Kidney epithelial cell (primary cell): ENCODE results near the gene USF2. TPM values are rescaled to one million over a fixed set of nuclear protein-coding genes. Genes with fewer than 3 reads are reported as not detected.

ENCODE experiments used
- DNase-seq: peaks from one replicate; pipeline ENCODE4 v3.0.0-alpha.2; 2010; ENCODE audit warnings: low read depth
- H3K27me3 ChIP-seq: 2 replicates; pipeline ENCODE4 v1.6.0; 2011; ENCODE audit warnings: low read length; ENCODE audit not compliant: control insufficient read depth, insufficient read depth
- H3K36me3 ChIP-seq: 2 replicates; pipeline ENCODE4 v1.5.1; 2011; ENCODE audit warnings: low read length; ENCODE audit not compliant: control insufficient read depth, insufficient read depth
- H3K4me3 ChIP-seq: 2 replicates; pipeline ENCODE4 v1.5.1; 2011; ENCODE audit warnings: low read depth, mild to moderate bottlenecking, control low read depth, low read length
- CTCF ChIP-seq: IDR thresholded peaks from 2 replicates; pipeline ENCODE4 v1.5.1; 2011; ENCODE audit warnings: mild to moderate bottlenecking, moderate library complexity, low read length, control low read depth, inconsistent platforms; ENCODE audit not compliant: insufficient read depth, poor library complexity, severe bottlenecking
- total RNA-seq: library from RNA; depleted of rRNA; stranded (reverse); fragments of >200 nt; gene quantifications from 2 replicates; pipeline ENCODE4 v1.2.3, GENCODE V29; 2015

USF2 gene
- total RNA-seq, 1 donor from 2014 or later, result 95.1 TPM

- no peak overlapping the region for H3K4me3 ChIP-seq
- no peaks in the 10 kb centered on the region for H3K27me3 ChIP-seq
- DNase-seq, result no peak
- H3K36me3 ChIP-seq, result peaks cover 3% of the 10 kb centered on the region
- TF ChIP-seq CTCF, result no peak
Observed at GRCh38 chr19:35272954-35273649, 4.3 kb downstream of the USF2 start.

GRCh38 chr19:35273686-35274259, 5.0 kb downstream of the USF2 start:
- no peak for DNase-seq
- Histone ChIP-seq H3K27me3 (no peaks in the 10 kb centered on the region), H3K36me3 (peaks cover 3% of the 10 kb centered on the region), H3K4me3 (no peak overlapping the region)
- TF ChIP-seq CTCF, result no peak

GRCh38 chr19:35274323-35274722, 5.6 kb downstream of the USF2 start:
- H3K4me3 ChIP-seq, result no peak overlapping the region
- no peak for DNase-seq
- no peaks in the 10 kb centered on the region for H3K27me3 ChIP-seq
- H3K36me3 ChIP-seq, result peaks cover 3% of the 10 kb centered on the region
- TF ChIP-seq CTCF, result no peak

GRCh38 chr19:35276706-35277281, 8.0 kb downstream of the USF2 start:
- no peak for TF ChIP-seq CTCF
- H3K36me3 ChIP-seq, result peaks cover 3% of the 10 kb centered on the region
- no peak overlapping the region for H3K4me3 ChIP-seq
- peaks cover 3% of the 10 kb centered on the region for H3K27me3 ChIP-seq
- DNase-seq, result no peak

- H3K36me3 ChIP-seq, result peaks cover 2% of the 10 kb centered on the region
- H3K4me3 ChIP-seq, result no peak overlapping the region
- peaks cover 19% of the 10 kb centered on the region for H3K27me3 ChIP-seq
- no peak for TF ChIP-seq CTCF
- DNase-seq, result no peak
Observed at GRCh38 chr19:35278578-35279284, 10.0 kb downstream of the USF2 start.
